HTERT RPE-1 (cell line): ENCODE results near the gene CGB5.
"Not testable (repeated sequence)": the region's sequence is repeated elsewhere in the genome, so short reads cannot be mapped to it uniquely, and the experiment has no call there.

ENCODE experiments used
- in situ Hi-C: fragments of 300-500 bp; cut with MboI; formaldehyde crosslinking; loops from 4 replicates; pipeline ENCODE4 v1.14.3; 2020; ENCODE audit warnings: low sequenced_read_pairs

CGB5 gene

DNA sequence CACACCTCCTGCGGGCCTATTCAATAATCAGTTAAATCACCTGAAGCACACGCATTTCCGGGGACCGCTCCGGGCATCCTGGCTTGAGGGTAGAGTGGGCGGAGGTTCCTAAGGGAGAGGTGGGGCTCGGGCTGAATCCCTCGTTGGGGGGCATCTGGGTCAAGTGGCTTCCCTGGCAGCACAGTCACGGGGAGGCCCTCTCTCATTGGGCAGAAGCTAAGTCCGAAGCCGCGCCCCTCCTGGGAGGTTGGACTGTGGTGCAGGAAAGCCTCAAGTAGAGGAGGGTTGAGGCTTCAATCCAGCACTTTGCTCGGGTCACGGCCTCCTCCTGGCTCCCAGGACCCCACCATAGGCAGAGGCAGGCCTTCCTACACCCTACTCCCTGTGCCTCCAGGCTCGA is at the start of gene CGB5:
CGB5 (plus strand) TSS at position 301 of the 400 bp plus-strand sequence. CDS start 362 bp downstream, outside the sequence.
- in situ Hi-C loops: not testable (repeated sequence)

DNA sequence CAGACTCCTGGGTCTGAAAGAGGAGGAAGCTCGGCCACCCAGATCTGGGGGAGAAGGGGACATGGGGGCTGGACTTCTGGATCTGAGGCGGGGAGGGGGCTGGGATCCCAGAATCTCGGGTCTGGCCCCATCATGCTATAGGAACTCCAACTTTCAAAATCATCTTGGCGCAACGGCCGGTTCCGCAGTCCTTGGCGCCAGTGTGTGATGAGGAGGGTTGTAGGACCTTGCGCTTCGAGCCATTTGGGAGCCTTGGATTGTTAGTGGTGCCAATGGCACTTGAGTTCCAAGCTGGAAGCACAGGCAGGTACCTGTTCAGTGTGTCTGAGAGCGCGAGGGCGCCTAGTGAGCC is 49.6 kb upstream of the CGB5 start:
- in situ Hi-C loops: no loop called here

DNA sequence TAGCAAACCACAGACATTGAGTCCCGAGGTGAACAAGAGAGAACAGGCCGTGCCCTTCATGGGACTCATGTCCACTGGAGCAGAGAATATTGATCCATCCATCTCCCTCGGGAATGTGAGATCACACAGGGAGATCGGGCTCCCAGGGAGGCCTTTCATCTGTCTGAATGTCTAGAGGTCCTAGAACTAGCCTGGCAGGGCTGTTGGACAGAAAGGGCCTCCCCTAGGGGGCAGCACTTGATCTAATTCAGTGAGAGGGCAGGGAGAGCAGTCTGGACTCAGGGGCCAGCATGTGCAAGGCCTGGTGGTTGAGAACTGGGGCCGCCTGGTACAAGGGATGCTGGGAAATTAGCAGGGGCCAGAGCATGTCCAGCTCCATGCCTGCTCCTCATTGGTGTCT is 45.7 kb upstream of the CGB5 start:
- in situ Hi-C loops: no loop called here

DNA sequence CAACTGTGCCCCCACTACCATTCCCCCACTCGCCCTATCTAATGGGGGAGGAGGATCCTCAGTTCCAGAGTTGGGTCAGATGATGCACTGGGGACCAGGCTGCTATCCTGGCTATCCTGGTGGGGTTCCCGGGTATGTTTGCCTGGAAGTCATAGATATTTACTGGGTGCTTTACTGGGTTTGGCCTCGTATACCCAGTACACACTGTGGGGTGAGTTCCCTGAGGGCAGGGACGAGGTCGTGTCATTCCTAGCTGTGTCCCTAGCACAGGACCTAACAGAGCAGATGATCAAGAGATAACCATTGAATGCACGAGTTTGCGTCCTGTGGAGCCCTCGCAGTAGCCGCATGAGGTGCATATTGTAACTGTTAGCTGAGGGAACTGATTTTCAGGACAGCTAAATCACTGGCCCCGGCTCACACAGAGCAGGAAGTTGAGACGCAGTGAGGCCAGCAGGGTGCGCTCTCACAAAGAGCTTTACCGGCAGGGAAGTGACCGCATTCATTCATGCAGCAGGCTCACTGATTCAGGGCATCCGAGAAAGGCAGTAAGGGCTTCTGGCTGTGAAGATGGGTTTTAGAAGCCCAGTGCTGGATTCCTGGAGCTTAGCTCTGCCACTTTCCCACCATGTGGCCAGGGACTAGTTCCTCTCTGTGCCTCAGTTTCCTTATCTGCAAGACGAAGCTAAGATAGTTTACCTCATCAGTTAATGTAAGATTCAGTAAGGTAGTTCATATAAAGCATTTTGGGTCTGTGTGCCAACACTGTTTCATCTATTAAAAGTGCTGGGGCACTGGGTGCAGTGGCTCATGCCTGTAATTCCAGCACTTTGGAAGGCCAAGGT is 43.9 kb upstream of the CGB5 start:
- in situ Hi-C loops: no loop called here

GRCh38 chr19:49004133-49004532 is 39.5 kb upstream of the CGB5 start:
- in situ Hi-C loops: no loop called here

DNA sequence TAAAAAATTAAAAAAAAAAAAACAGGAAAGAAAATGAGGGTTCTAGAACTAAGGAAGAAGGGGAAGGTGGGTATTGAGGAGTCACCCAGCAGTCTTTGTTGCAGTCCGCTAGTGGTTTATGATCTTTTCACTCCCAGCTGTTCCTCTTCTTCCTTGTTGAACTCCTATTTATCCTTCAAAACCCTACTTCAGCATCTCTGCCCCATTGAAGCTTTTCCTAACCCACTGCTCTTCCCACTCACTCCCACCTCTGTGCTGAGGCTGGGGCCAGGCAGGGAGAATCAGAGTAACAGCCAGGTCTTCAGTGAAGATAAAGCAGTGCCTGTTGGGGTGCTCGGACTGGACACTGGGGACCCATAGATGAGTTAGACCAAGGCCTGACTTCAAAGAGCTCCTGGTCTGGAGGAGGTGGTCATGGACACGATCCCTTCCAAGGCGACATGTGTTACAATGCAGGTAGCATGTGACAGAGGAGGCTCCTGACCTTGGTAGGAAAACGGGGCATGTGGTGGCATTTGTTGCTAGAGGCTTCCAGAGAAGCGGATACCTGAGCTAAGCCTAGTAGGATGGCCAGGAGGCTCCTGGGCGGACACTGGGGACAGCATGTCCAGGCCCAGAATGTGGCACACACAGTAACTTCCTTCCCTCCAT is 38.6 kb upstream of the CGB5 start:
- in situ Hi-C loops: no loop called here

GRCh38 chr19:49006905-49007304 is 36.7 kb upstream of the CGB5 start:
- in situ Hi-C loops: no loop called here

GRCh38 chr19:49009828-49010227 is 33.8 kb upstream of the CGB5 start:
- in situ Hi-C loops: no loop called here

DNA sequence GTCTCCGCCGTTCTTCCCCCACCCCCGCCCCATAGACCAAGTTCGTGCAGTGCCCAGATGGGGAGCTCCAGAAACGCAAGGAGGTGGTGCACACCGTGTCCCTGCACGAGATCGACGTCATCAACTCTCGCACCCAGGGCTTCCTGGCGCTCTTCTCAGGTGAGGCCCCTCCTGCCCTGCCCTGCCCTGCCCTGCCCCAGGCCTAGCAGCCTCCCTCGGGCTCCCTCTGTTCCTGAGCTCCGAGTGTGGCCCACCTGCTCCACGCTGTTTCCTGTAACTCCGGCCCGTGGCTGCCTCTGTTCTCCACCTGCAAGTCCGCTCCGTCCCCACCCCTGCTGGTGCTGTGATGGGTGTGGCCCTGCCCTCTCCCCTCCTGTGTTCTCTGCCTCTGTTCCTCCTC is 33.2 kb upstream of the CGB5 start:
- in situ Hi-C loops: no loop called here

DNA sequence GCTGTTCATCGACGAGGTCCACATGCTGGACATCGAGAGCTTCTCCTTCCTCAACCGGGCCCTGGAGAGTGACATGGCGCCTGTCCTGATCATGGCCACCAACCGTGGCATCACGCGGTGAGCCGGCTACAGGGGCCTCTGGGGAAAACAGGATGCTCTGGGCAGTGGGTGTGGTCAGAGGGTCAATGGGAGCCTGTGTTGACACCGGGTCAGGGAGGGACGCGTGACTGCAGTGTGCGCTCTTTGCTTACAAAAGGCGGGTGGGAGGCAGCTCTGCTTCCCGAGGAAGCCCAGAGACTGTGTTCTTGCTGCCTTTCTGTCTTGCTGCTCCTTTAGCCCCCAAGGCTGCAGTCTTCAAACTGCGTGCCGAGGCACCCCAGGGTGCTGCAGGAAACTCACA is 32.5 kb upstream of the CGB5 start:
- in situ Hi-C loops: no loop called here

GRCh38 chr19:49014123-49014869 is 29.4 kb upstream of the CGB5 start:
- in situ Hi-C loops: no loop called here

DNA sequence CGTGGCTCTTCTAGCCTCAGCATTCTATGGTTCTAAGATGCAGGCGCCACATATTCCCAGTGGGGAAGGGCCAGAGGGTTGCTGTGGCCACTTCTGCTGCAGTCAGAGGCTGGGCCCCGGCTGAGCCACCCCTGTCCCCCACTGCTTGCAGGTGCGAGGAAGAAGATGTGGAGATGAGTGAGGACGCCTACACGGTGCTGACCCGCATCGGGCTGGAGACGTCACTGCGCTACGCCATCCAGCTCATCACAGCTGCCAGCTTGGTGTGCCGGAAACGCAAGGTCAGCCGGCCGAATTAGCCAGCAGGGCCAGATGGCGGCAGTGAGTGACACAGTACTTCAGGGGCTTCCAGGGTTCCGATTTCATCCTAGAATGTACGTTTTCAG is 28.8 kb upstream of the CGB5 start:
- in situ Hi-C loops: no loop called here

DNA sequence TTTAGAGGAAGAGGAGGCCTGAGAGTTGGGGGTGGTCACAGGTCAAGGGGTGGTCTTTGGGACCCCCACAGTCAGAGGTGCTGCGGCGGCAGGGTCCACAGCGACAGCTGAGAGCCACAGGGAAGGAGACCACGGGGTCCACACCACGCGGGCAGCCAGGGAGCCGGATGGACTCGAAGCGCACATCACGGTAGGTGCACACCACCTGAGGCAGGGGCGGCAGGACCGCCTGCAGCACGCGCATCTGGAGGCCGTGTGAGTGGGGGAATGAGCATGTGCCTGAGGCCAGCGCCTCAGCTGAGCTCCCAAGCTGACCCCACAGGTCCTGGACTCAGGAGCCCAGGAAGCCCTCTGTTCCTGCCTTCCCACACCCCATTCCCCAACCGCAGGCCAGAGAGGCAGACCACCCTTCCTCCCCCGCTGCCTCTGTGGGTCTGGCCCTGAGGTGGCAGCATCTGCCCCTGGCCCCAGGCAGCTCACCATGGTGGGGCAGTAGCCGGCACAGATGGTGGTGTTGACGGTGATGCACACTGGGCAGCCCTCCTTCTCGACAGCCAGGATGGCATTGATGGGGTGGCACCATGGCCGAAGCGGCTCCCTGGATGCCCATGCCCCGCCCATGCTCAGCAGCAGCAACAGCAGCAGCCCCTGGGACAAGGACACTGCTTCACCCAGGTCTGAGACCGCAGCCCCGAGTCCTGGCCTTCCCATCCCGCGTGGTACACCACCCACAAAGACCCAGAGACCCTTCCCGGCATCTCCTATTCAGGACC is 27.4 kb upstream of the CGB5 start:
- in situ Hi-C loops: no loop called here

GRCh38 chr19:49017041-49017665 is 26.5 kb upstream of the CGB5 start, which contains the start of gene LHB:
Gene LHB (minus strand): TSS chr19:49017091. CDS start chr19:49017081, 10 bp downstream.
- in situ Hi-C loops: no loop called here

- in situ Hi-C loops: no loop called here
Observed at GRCh38 chr19:49017666-49018351, 25.8 kb upstream of the CGB5 start.

GRCh38 chr19:49018388-49019241 is 25.0 kb upstream of the CGB5 start:
- in situ Hi-C loops: not testable (repeated sequence)

- in situ Hi-C loops: no loop called here
Observed at GRCh38 chr19:49019242-49019932, 24.3 kb upstream of the CGB5 start.

DNA sequence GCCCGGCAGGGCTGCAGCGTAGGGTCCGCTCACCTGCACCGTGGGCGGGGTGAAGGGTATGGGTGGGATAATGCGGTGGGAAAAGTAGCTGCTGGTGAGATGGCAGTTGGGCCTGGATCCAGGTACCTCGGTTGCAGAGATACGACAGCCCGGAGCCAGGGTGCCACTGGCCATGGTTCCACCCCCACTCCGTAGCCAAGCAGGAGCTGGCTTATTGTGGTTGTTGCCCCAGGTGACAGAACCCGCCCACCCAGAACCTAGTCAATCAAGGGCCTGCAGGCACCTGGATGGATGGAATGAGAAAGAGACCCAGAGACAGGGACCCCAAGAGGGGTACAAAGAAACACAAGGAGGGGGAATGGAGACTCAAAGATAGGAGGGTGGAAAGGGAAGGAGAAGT is 23.3 kb upstream of the CGB5 start:
- in situ Hi-C loops: no loop called here
